Activated CD8-positive, alpha-beta T cell treated with anti-CD3 and anti-CD28 coated beads for 36 hours (primary cell): Measurements from ENCODE around the gene B3GNT9. TPM values are rescaled to one million over a fixed set of nuclear protein-coding genes. Genes with fewer than 3 reads are reported as not detected.

Experiments used
- ATAC-seq: fragments of 200-7000 bp; cut with Tn5 transposase; one replicate; pipeline ENCODE4 v1.10.0; 2021; ENCODE audit warnings: mild to moderate bottlenecking, moderate library complexity
- CTCF ChIA-PET: fragments of 350-600 bp; sonication (Branson Sonifier 250); formaldehyde crosslinking; loops from one replicate; lab custom pipeline; 2021; ENCODE audit warnings: antibody characterized with exemption; lab: Charles Lee
- POLR2A ChIA-PET: fragments of 350-600 bp; sonication (Branson Sonifier 250); formaldehyde crosslinking; loops from one replicate; lab custom pipeline; 2021; ENCODE audit warnings: antibody characterized with exemption; lab: Charles Lee
- DNase-seq: peaks from one replicate; pipeline ENCODE4 v3.0.0-alpha.2; 2020
- H3K27ac Mint-ChIP-seq: one replicate; pipeline ENCODE4 v1.8.0; 2021; ENCODE audit warnings: mild to moderate bottlenecking, mixed read lengths
- H3K27me3 Mint-ChIP-seq: one replicate; pipeline ENCODE4 v1.8.0; 2021; ENCODE audit warnings: mixed read lengths
- H3K36me3 Mint-ChIP-seq: one replicate; pipeline ENCODE4 v1.8.0; 2021; ENCODE audit warnings: low read depth, mixed read lengths
- H3K4me1 Mint-ChIP-seq: one replicate; pipeline ENCODE4 v1.8.0; 2021; ENCODE audit warnings: low read depth, mixed read lengths
- H3K4me3 Mint-ChIP-seq: one replicate; pipeline ENCODE4 v1.8.0; 2021; ENCODE audit warnings: mild to moderate bottlenecking, moderate library complexity, mixed read lengths
- H3K9me3 Mint-ChIP-seq: one replicate; pipeline ENCODE4 v1.8.0; 2021; ENCODE audit warnings: mixed read lengths
- intact Hi-C: fragments of 100-400 bp; cut with micrococcal nuclease; formaldehyde crosslinking; loops from one replicate; pipeline ENCODE4 v1.10.0; 2022
- total RNA-seq, 2 experiments: library from RNA; stranded (reverse); gene quantifications; one replicate each; pipeline ENCODE4 v1.2.3, GENCODE V29; 2021
- TF ChIP-seq, protein P1 (sequence below): fragments of 200-600 bp; IDR thresholded peaks from one replicate; pipeline ENCODE4 v1.8.0; 2022; ENCODE audit warnings: antibody characterized with exemption, mild to moderate bottlenecking

The B3GNT9 gene
- total RNA-seq, 2 experiments from 2014 or later = 2.1 to 2.5 TPM

DNA sequence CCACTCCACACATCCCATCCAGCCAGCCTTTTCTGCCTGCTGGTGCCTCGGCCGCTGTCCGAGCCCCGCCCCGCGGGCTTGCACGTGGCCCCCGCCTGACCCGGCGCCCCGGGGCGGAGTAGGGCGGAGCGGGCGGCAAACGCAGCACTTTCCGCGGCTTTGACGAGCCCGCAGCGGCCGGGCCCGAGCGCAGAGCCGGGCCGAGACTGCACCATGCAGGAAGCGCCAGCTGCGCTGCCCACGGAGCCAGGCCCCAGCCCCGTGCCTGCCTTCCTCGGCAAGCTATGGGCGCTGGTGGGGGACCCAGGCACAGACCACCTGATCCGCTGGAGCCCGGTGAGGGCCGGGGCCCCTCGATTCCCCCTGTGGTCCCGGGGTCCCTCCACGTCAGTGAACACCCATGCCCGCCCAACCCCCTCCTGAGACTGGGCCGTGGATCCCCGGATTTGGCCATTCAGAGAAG, 13.8 kb upstream of the B3GNT9 start, which contains the start of gene HSF4:
Gene HSF4 (plus strand): TSS at position 147 of the 463 bp plus-strand sequence. CDS start 67 bp downstream, at position 214.
- Mint-ChIP-seq H3K4me3 (peak within 1 kb of the TSS; percentile 58), H3K27ac (no peak within 1 kb of the TSS), H3K9me3 (no peaks in the 10 kb centered on the region), H3K4me1 (peaks cover 43% of the 10 kb centered on the region), H3K36me3 (peaks cover 19% of the 10 kb centered on the region), H3K27me3 (peaks cover 64% of the 10 kb centered on the region)
- DNase-seq (peak; percentile 38), ATAC-seq (peak; percentile 2)
- intact Hi-C loops = no loop called here
- ChIA-PET POLR2A (interaction anchor here (1.9 to 3.7 kb wide), 2 partner anchors 11 to 13 kb away, joined by 4 to 23 read pairs; no protein-coding TSS in a partner anchor), CTCF (interaction anchor here (0.9 to 16.0 kb wide), 4 partner anchors 7 to 146 kb away, joined by 3 to 209 read pairs (median 109); partner anchors contain the start of genes B3GNT9, FBXL8, HSF4 and NOL3)
- TF ChIP-seq, protein P1, sequence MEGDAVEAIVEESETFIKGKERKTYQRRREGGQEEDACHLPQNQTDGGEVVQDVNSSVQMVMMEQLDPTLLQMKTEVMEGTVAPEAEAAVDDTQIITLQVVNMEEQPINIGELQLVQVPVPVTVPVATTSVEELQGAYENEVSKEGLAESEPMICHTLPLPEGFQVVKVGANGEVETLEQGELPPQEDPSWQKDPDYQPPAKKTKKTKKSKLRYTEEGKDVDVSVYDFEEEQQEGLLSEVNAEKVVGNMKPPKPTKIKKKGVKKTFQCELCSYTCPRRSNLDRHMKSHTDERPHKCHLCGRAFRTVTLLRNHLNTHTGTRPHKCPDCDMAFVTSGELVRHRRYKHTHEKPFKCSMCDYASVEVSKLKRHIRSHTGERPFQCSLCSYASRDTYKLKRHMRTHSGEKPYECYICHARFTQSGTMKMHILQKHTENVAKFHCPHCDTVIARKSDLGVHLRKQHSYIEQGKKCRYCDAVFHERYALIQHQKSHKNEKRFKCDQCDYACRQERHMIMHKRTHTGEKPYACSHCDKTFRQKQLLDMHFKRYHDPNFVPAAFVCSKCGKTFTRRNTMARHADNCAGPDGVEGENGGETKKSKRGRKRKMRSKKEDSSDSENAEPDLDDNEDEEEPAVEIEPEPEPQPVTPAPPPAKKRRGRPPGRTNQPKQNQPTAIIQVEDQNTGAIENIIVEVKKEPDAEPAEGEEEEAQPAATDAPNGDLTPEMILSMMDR = no peak

DNA sequence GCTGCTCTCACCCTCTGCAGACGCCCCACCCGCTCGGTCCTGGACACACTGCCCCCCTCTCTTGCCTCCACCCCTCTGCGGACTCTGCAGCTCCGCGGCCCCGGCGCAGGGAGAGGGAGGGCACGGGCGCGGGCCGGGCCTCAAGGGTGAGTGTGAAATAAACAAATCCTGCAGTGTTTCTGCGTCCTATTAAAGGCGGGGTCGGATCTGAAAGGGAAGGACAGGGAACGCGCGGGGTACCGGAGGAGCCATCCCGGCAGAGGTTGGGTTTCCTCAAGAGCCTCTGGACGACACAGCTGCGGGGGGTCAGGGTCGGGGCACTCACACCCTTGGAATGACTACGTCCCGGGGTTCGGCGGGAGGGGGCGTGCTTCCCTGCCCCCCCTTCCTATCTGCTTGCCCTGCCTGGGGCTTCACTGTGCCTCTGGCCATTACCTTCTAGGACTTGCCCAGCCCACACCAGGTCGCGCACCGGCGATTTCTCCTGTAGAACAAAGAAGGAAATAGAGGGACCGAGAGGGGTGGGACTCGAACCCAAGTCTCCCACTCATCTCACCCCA, 13.3 kb upstream of the B3GNT9 start:
- intact Hi-C loops = no loop called here
- CTCF ChIA-PET = interaction anchor here (1.0 to 16.0 kb wide), 8 partner anchors 6 to 210 kb away, joined by 3 to 209 read pairs (median 5); partner anchors contain the start of genes B3GNT9, FBXL8, HSF4 and NOL3
- no peak for ATAC-seq
- H3K4me3 Mint-ChIP-seq = peak overlapping the region; percentile 44
- TF ChIP-seq, protein P1 = no peak
- peaks cover 19% of the 10 kb centered on the region for H3K36me3 Mint-ChIP-seq
- POLR2A ChIA-PET = interaction anchor here (0.8 to 5.6 kb wide), 4 partner anchors 10 to 219 kb away, joined by 3 to 67 read pairs (median 14); partner anchors contain the start of gene NOL3
- peaks cover 62% of the 10 kb centered on the region for H3K27me3 Mint-ChIP-seq
- H3K9me3 Mint-ChIP-seq = no peaks in the 10 kb centered on the region
- H3K4me1 Mint-ChIP-seq = peaks cover 42% of the 10 kb centered on the region
- peak; percentile 23 for DNase-seq
- no peak overlapping the region for H3K27ac Mint-ChIP-seq

DNA sequence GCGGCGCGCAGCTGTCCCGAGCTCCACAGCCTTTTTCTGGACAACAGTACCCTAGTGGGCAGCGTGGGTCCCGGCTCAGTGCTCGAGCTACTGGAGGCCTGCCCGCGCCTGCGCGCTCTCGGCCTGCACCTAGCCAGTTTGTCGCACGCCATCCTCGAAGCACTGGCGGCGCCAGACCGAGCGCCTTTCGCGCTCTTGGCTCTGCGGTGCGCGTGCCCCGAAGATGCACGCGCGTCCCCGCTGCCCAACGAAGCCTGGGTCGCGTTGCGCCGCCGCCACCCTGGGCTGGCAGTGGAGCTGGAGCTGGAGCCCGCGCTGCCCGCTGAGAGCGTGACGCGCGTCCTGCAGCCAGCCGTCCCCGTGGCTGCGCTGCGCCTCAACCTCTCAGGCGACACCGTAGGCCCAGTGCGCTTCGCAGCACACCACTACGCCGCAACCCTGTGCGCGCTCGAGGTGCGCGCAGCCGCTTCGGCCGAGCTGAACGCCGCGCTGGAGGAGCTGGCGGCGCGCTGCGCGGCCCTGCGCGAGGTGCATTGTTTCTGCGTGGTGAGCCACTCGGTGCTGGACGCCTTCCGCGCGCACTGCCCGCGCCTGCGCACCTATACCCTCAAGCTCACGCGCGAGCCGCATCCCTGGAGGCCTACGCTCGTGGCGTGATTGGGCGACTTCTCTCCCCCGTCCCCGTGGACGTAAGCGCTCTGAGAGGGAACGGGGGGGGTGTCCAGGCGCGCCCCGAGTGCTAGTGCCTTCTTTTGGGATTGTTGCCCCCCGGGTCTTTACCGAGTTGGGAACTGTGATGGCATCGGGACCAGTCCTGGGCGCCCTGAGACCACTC, 12.6 kb upstream of the B3GNT9 start:
- intact Hi-C loops = no loop called here
- ATAC-seq = no peak
- H3K27me3 Mint-ChIP-seq = peaks cover 55% of the 10 kb centered on the region
- CTCF ChIA-PET = interaction anchor here (1.0 to 15.9 kb wide), 13 partner anchors 8 to 209 kb away, joined by 3 to 209 read pairs (median 5); partner anchors contain the start of genes CES3, HSF4 and NOL3
- TF ChIP-seq, protein P1 = no peak
- H3K27ac Mint-ChIP-seq = no peak overlapping the region
- DNase-seq = peak; percentile 61
- H3K4me1 Mint-ChIP-seq = peaks cover 46% of the 10 kb centered on the region
- peak overlapping the region; percentile 44 for H3K4me3 Mint-ChIP-seq
- H3K9me3 Mint-ChIP-seq = no peaks in the 10 kb centered on the region
- POLR2A ChIA-PET = interaction anchor here (0.5 to 5.6 kb wide), 5 partner anchors 11 to 219 kb away, joined by 3 to 67 read pairs (median 3); partner anchors contain the start of gene NOL3
- H3K36me3 Mint-ChIP-seq = peaks cover 22% of the 10 kb centered on the region

DNA sequence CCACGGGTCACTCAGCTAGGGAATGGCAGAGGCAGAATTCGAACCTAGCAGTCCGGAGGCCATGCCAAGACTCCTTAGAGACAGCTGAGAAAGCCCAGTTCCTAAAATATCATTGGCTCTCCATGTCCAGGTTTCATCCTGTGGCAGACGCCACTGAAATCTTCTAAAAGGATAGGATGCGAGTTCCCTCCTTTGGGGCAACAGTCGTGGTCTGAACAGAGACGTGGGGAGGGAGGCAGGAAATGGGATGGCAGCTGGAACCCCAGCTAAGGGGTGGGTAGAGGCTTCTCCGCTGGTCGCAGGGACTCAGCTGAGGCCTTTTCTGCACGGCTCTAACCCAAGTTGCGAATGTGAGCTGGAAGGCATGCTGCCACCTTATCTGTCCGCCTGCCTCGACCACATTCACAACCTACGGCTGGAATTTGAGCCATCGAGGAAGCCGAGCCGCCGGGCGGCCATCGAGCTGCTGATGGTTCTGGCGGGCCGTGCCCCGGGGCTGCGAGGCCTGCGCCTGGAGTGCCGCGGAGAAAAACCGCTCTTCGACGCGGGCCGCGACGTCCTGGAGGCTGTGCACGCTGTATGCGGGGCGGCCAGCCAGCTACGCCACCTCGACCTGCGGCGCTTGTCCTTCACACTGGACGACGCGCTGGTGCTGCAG, 11.8 kb upstream of the B3GNT9 start:
- peaks cover 48% of the 10 kb centered on the region for H3K27me3 Mint-ChIP-seq
- TF ChIP-seq, protein P1 = no peak
- peak overlapping the region; percentile 15 for H3K4me3 Mint-ChIP-seq
- H3K27ac Mint-ChIP-seq = no peak overlapping the region
- intact Hi-C loops = no loop called here
- H3K36me3 Mint-ChIP-seq = peaks cover 24% of the 10 kb centered on the region
- ChIA-PET CTCF (interaction anchor here (0.9 to 15.9 kb wide), 13 partner anchors 7 to 202 kb away, joined by 3 to 209 read pairs (median 5); partner anchors contain the start of genes CES3, HSF4 and NOL3), POLR2A (interaction anchor here (0.5 to 5.6 kb wide), 5 partner anchors 11 to 149 kb away, joined by 3 to 67 read pairs (median 3); partner anchors contain the start of genes B3GNT9 and NOL3)
- peaks cover 52% of the 10 kb centered on the region for H3K4me1 Mint-ChIP-seq
- no peaks in the 10 kb centered on the region for H3K9me3 Mint-ChIP-seq
- ATAC-seq (no peak), DNase-seq (no peak)
